ENCODE measurements around the gene GPHN.
"Not testable (repeated sequence)": the region's sequence is repeated elsewhere in the genome, so short reads cannot be mapped to it uniquely, and the experiment has no call there.

The GPHN gene

GRCh38 chr14:66657780-66658179 is 149.8 kb downstream of the GPHN start:
- no peak for DNase-seq (ENCODE audit: low read depth)

- DNase-seq (ENCODE audit: low read depth), result no peak
These were observed 154.4 kb downstream of the GPHN start for GRCh38 chr14:66662374-66662773.

- DNase-seq (ENCODE audit: low read depth), result no peak
These were observed 169.8 kb downstream of the GPHN start for GRCh38 chr14:66677780-66678179.

GRCh38 chr14:66680216-66680615 is 172.3 kb downstream of the GPHN start:
- no peak for DNase-seq (ENCODE audit: low read depth)

GRCh38 chr14:66696326-66696725 is 188.4 kb downstream of the GPHN start:
- DNase-seq (ENCODE audit: low read depth), result no peak

- no peak for DNase-seq (ENCODE audit: low read depth)
These were observed 190.6 kb downstream of the GPHN start for GRCh38 chr14:66698503-66698902.

- DNase-seq (ENCODE audit: low read depth), result no peak
These were observed 193.9 kb downstream of the GPHN start for GRCh38 chr14:66701813-66702212.

GRCh38 chr14:66708267-66708666 is 200.3 kb downstream of the GPHN start:
- DNase-seq (ENCODE audit: low read depth), result no peak

- no peak for DNase-seq (ENCODE audit: low read depth)
These were observed 201.3 kb downstream of the GPHN start for GRCh38 chr14:66709291-66709690.

- DNase-seq (ENCODE audit: low read depth), result not testable (repeated sequence)
These were observed 206.3 kb downstream of the GPHN start for GRCh38 chr14:66714291-66714690.

GRCh38 chr14:66715313-66715712 is 207.4 kb downstream of the GPHN start:
- DNase-seq (ENCODE audit: low read depth), result not testable (repeated sequence)

- DNase-seq (ENCODE audit: low read depth), result no peak
These were observed 208.3 kb downstream of the GPHN start for GRCh38 chr14:66716227-66716626.

GRCh38 chr14:66717561-66718140 is 209.7 kb downstream of the GPHN start:
- no peak for DNase-seq (ENCODE audit: low read depth)

GRCh38 chr14:66724996-66725395 is 217.0 kb downstream of the GPHN start:
- DNase-seq (ENCODE audit: low read depth), result no peak

- DNase-seq (ENCODE audit: low read depth), result not testable (repeated sequence)
These were observed 223.4 kb downstream of the GPHN start for GRCh38 chr14:66731298-66731697.

- no peak for DNase-seq (ENCODE audit: low read depth)
These were observed 227.9 kb downstream of the GPHN start for GRCh38 chr14:66735853-66736252.

- DNase-seq (ENCODE audit: low read depth), result no peak
These were observed 231.9 kb downstream of the GPHN start for GRCh38 chr14:66739826-66740225.

- DNase-seq (ENCODE audit: low read depth), result no peak
These were observed 237.1 kb downstream of the GPHN start for GRCh38 chr14:66745078-66745477.

- DNase-seq (ENCODE audit: low read depth), result no peak
These were observed 238.5 kb downstream of the GPHN start for GRCh38 chr14:66746316-66747006.

- DNase-seq (ENCODE audit: low read depth), result no peak
These were observed 244.2 kb downstream of the GPHN start for GRCh38 chr14:66752109-66752508.

- no peak for DNase-seq (ENCODE audit: low read depth)
These were observed 250.2 kb downstream of the GPHN start for GRCh38 chr14:66758031-66758613.

GRCh38 chr14:66772146-66772545 is 264.2 kb downstream of the GPHN start:
- no peak for DNase-seq (ENCODE audit: low read depth)

GRCh38 chr14:66782853-66783252 is 274.9 kb downstream of the GPHN start:
- DNase-seq (ENCODE audit: low read depth), result no peak

GRCh38 chr14:66790101-66790500 is 282.2 kb downstream of the GPHN start:
- no peak for DNase-seq (ENCODE audit: low read depth)

All from T follicular helper cell (primary cell).